ENCODE data around the gene GGA3. TPM values are rescaled to one million over a fixed set of nuclear protein-coding genes. Genes with fewer than 3 reads are reported as not detected.
"Not testable (repeated sequence)": the region's sequence is repeated elsewhere in the genome, so short reads cannot be mapped to it uniquely, and the experiment has no call there.

The GGA3 gene
- total RNA-seq, 2 experiments from 2014 or later, result 88.8 to 96.5 TPM

GRCh38 chr17:75300280-75300679 is 38.9 kb upstream of the GGA3 start:
- Mint-ChIP-seq H3K36me3 (ENCODE audit: low read depth) (no peaks in the 10 kb centered on the region), H3K9me3 (no peaks in the 10 kb centered on the region), H3K27me3 (no peaks in the 10 kb centered on the region), H3K4me1 (ENCODE audit: low read depth) (peaks cover 1% of the 10 kb centered on the region), H3K27ac (no peak overlapping the region), H3K4me3 (no peak overlapping the region)
- Histone ChIP-seq H3K36me3 (ENCODE audit: insufficient read depth, low read length) (no peaks in the 10 kb centered on the region), H3K27me3 (ENCODE audit: control insufficient read depth in 1 of 2, insufficient read depth in 2 of 2, low read length in 2 of 2) (no peaks in the 10 kb centered on the region), H3K4me1 (ENCODE audit: insufficient read depth, low read length) (peaks cover 10% of the 10 kb centered on the region), H3K9me3 (ENCODE audit: control insufficient read depth in 1 of 2, insufficient read depth in 1 of 2, low read length in 2 of 2) (no peaks in the 10 kb centered on the region), H3K27ac (ENCODE audit: low read depth in 1 of 2, low read length in 2 of 2) (no peak overlapping the region), H3K4me3 (ENCODE audit: low read length) (no peak overlapping the region)
- ChIA-PET CTCF (interaction anchor here (0.8 kb wide), 1 partner anchor 23 kb away, joined by 4 read pairs; no protein-coding TSS in a partner anchor), POLR2A (no interaction called here)
- TF ChIP-seq CTCF (IDR thresholded peaks at IDR 0.05), result no peak
- ATAC-seq (ENCODE audit: poor library complexity), result no peak
- DNase-seq, result no peak
- intact Hi-C loops (cut with DNase I, micrococcal nuclease), result no loop called here

- Histone ChIP-seq H3K9me3 (ENCODE audit: control insufficient read depth in 1 of 2, insufficient read depth in 1 of 2, low read length in 2 of 2) (no peaks in the 10 kb centered on the region), H3K27ac (ENCODE audit: low read depth in 1 of 2, low read length in 2 of 2) (peak overlapping the region; percentile 26 to 65), H3K4me3 (ENCODE audit: low read length) (no peak overlapping the region), H3K4me1 (ENCODE audit: insufficient read depth, low read length) (peaks cover 16% of the 10 kb centered on the region), H3K27me3 (ENCODE audit: control insufficient read depth in 1 of 2, insufficient read depth in 2 of 2, low read length in 2 of 2) (no peaks in the 10 kb centered on the region), H3K36me3 (ENCODE audit: insufficient read depth, low read length) (no peaks in the 10 kb centered on the region)
- DNase-seq (peak in 3 of 14 experiments; percentile 22 to 56 (median 51)), ATAC-seq (ENCODE audit: poor library complexity) (no peak)
- H3K4me1 Mint-ChIP-seq (ENCODE audit: low read depth), result peaks cover 4% of the 10 kb centered on the region
- H3K27me3 Mint-ChIP-seq, result no peaks in the 10 kb centered on the region
- no peaks in the 10 kb centered on the region for H3K36me3 Mint-ChIP-seq (ENCODE audit: low read depth)
- no peak for TF ChIP-seq CTCF (IDR thresholded peaks at IDR 0.05)
- POLR2A ChIA-PET, result no interaction called here
- CTCF ChIA-PET, result interaction anchor here (0.7 to 2.6 kb wide), 4 partner anchors 24 to 181 kb away, joined by 3 to 6 read pairs (median 4); partner anchors contain the start of gene MIF4GD
- H3K4me3 Mint-ChIP-seq, result peak overlapping the region; percentile 20
- intact Hi-C loops (cut with DNase I, micrococcal nuclease), result no loop called here
- no peak overlapping the region for H3K27ac Mint-ChIP-seq
- no peaks in the 10 kb centered on the region for H3K9me3 Mint-ChIP-seq
Measured at GRCh38 chr17:75295201-75296158, 34.1 kb upstream of the GGA3 start.

GRCh38 chr17:75292810-75293448 is 31.5 kb upstream of the GGA3 start:
- H3K9me3 Mint-ChIP-seq; H3K4me3 ChIP-seq (ENCODE audit: low read length); H3K9me3 ChIP-seq (ENCODE audit: control insufficient read depth in 1 of 2, insufficient read depth in 1 of 2, low read length in 2 of 2); DNase-seq; H3K36me3 ChIP-seq (ENCODE audit: insufficient read depth, low read length); H3K27me3 Mint-ChIP-seq; ATAC-seq (ENCODE audit: poor library complexity); H3K27ac Mint-ChIP-seq; H3K4me3 Mint-ChIP-seq; H3K27me3 ChIP-seq (ENCODE audit: control insufficient read depth in 1 of 2, insufficient read depth in 2 of 2, low read length in 2 of 2); H3K27ac ChIP-seq (ENCODE audit: low read depth in 1 of 2, low read length in 2 of 2): not testable (repeated sequence)
- ChIA-PET CTCF (interaction anchor here (4.9 kb wide), 1 partner anchor 120 kb away, joined by 39 read pairs; no protein-coding TSS in a partner anchor), POLR2A (interaction anchor here (0.8 kb wide), 1 partner anchor 30 kb away, joined by 3 read pairs; no protein-coding TSS in a partner anchor)
- H3K4me1 Mint-ChIP-seq (ENCODE audit: low read depth), result peaks cover 23% of the 10 kb centered on the region
- H3K4me1 ChIP-seq (ENCODE audit: insufficient read depth, low read length), result peaks cover 30% of the 10 kb centered on the region
- H3K36me3 Mint-ChIP-seq (ENCODE audit: low read depth), result peaks cover 11% of the 10 kb centered on the region
- intact Hi-C loops (cut with DNase I, micrococcal nuclease), result loop anchor here in 1 of 2 experiments (5.0 kb wide), 1 partner anchor 34 kb away; no protein-coding TSS in a partner anchor

Measured in CD4-positive, alpha-beta T cell (primary cell).